AG09309 (cell line): ENCODE measurements around the gene ZDBF2.
A peak's percentile ranks its signal among the peaks of the same experiment; 100 is the strongest.

ENCODE experiments used
- DNase-seq: peaks from one replicate; pipeline ENCODE4 v3.0.0-alpha.2; 2010; ENCODE audit warnings: low read depth
- H3K4me3 ChIP-seq: 2 replicates; pipeline ENCODE4 v1.5.1; 2011; ENCODE audit warnings: mild to moderate bottlenecking, low read depth, low read length, moderate library complexity; ENCODE audit not compliant: control insufficient read depth
- CTCF ChIP-seq: IDR thresholded peaks from 2 replicates; pipeline ENCODE4 v1.5.1; 2011; ENCODE audit warnings: mild to moderate bottlenecking, low read depth, low read length, inconsistent platforms; ENCODE audit not compliant: insufficient read depth, control insufficient read depth; ENCODE audit errors: missing control alignments

The ZDBF2 gene

GRCh38 chr2:206259376-206260187 is 14.9 kb upstream of the ZDBF2 start:
- no peak for DNase-seq
- H3K4me3 ChIP-seq, result no peak overlapping the region
- no peak for TF ChIP-seq CTCF

GRCh38 chr2:206260188-206261012 is 14.1 kb upstream of the ZDBF2 start:
- peak; percentile 63 for TF ChIP-seq CTCF

GRCh38 chr2:206263959-206264603 is 10.4 kb upstream of the ZDBF2 start:
- no peak overlapping the region for H3K4me3 ChIP-seq
- TF ChIP-seq CTCF, result no peak

More at GRCh38 chr2:206260188-206261012, 14.1 kb upstream of the ZDBF2 start:
- H3K4me3 ChIP-seq, result no peak overlapping the region
- DNase-seq, result peak; percentile 32

GRCh38 chr2:206266130-206267125 is 8.0 kb upstream of the ZDBF2 start:
- no peak for DNase-seq

More at GRCh38 chr2:206263959-206264603, 10.4 kb upstream of the ZDBF2 start:
- no peak for DNase-seq

GRCh38 chr2:206267567-206267966 is 6.9 kb upstream of the ZDBF2 start:
- DNase-seq, result no peak
- TF ChIP-seq CTCF, result no peak
- H3K4me3 ChIP-seq, result no peak overlapping the region

More at GRCh38 chr2:206266130-206267125, 8.0 kb upstream of the ZDBF2 start:
- no peak for TF ChIP-seq CTCF
- no peak overlapping the region for H3K4me3 ChIP-seq
